Forelimb muscle (tissue), 1 donor: ENCODE measurements around the gene MLPH. TPM values are rescaled to one million over a fixed set of nuclear protein-coding genes. Genes with fewer than 3 reads are reported as not detected.
A peak's percentile ranks its signal among the peaks of the same experiment; 100 is the strongest.

Experiments used
- DNase-seq: peaks from one replicate; pipeline ENCODE4 v3.0.0-alpha.2; 2013; ENCODE audit warnings: low read depth
- polyA plus RNA-seq: library from polyadenylated mRNA; unstranded; fragments of 120-200 nt; gene quantifications from one replicate; pipeline ENCODE4 v1.2.1, GENCODE V29; 2013; ENCODE audit not compliant: insufficient read length

Gene MLPH
- polyA plus RNA-seq, 1 donor: 1.0 TPM

DNA sequence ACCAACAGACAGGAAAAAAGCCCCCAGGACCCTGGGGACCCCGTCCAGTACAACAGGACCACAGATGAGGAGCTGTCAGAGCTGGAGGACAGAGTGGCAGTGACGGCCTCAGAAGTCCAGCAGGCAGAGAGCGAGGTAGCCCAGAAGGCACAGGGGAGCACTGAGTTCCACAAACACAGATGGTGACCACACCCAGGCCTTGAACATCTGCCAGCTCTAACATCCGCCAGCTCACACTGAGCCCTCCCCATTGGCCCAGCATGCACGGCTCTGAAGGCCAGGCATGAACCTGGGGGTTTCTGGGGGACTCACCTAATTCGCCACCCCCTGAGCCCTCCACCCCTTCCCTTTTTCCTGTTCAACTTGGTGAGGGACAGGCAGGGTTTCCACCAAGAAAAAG lies 53.8 kb downstream of the MLPH start:
- peak; percentile 50 for DNase-seq

DNA sequence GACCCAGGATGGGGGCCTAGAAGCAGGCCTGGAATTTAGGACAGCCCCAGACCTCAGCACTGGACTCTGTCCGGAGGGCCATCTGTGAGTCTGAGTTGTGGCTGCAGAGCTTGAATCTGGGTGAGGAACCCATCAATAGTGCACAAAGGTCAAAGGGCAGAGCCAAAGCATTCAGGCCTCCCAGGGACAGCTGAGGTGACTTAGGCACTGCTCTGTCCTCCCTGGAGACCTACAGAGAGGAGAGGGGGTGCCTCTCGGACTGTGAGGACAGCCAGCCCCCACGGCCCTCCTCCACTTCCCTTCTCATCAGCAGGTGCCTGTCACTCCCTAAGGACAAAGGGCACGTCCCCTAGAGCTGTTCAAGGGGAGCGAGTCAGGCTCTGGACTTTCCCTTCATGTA lies 54.2 kb downstream of the MLPH start:
- DNase-seq: no peak

DNA sequence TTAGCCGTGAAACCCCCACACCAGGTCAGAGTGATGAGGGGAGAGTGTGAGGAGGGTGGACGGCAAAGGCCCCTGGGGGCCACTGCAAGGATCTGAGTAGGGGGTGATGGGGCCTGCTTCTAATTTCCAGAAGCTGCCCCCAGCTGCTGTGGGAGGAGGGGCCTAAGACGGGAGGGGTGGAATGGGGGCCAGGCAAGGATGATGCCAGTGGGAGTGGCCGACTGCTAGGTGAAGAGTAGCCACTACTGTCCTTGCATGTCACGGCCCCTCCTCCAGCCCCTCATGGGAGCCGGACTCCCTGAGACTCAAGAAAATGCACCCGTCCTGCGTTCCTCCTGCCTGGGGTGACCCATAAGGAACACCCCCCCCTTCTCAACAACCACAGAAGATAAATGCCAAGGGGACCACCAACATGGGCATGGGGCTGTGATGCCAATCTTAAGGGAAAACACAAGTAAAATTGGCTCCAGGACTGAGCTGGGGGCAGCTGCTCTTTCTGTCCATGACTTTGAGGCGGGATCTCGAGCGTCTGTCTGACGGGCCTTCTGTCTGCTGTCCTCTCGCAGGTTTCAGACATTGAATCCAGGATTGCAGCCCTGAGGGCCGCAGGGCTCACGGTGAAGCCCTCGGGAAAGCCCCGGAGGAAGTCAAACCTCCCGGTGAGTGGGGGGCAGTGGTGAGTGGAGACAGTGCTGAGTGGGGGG lies 55.1 kb downstream of the MLPH start:
- DNase-seq: no peak

DNA sequence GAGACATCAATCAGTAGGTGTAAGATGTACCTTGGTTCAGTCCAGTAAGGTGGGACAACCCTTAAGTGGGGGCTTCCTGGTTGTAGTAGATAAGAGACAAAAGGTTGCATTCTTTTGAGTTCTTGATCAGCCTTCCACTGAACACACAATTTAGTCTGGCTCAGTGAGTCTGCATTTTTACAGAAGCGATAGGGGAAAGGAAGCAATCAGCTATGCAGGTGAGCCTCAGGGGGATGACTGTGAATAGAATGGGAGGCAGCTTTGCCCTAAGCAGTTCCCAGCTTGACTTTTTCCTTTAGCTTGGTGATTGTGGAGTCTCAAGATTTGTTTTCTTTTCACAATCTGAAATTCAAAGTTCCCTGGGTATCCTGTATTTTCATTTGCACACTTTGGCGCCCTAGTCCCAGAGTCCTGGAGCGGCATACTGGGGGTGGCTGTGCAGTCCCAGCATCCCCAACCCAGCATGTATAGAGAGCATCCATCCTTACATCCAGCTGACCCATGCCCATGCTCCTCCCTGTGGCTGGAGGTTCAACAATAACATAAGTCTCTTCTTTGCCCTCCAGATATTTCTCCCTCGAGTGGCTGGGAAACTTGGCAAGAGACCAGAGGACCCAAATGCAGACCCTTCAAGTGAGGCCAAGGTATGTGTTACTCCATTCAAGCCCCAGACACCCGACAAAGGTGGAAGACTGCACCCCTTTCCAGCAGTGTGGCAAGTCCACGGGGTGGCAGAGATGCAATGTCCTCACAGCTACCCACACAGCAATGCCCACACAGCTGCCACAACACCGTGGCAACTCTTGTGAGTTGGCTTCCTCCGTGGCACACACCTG lies 59.2 kb downstream of the MLPH start:
- DNase-seq: no peak

DNA sequence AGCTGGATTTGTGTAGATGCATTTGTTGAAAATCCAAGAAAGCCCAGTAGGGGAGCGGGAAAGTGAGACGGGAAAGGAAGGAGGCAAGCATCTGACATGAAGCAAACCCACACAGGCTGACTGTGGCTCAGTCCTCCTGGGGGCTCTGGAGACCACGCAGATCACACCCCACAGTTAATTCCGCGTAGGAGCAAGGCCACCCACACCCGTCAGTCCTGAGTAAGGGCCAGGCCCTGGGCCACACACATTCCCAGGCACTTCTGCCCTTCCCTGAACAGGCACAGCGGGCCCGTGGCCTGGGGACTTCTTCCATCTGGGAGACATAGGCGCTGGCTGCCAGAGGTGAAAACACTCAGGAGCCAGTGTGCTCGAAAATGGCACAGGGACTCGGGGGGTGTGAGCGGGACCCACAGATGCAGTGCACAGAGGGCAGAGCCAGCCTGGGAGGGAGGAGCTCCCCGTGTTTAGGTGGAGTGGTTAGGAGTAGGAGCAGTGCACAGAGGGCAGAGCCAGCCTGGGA lies 59.9 kb downstream of the MLPH start:
- no peak for DNase-seq

DNA sequence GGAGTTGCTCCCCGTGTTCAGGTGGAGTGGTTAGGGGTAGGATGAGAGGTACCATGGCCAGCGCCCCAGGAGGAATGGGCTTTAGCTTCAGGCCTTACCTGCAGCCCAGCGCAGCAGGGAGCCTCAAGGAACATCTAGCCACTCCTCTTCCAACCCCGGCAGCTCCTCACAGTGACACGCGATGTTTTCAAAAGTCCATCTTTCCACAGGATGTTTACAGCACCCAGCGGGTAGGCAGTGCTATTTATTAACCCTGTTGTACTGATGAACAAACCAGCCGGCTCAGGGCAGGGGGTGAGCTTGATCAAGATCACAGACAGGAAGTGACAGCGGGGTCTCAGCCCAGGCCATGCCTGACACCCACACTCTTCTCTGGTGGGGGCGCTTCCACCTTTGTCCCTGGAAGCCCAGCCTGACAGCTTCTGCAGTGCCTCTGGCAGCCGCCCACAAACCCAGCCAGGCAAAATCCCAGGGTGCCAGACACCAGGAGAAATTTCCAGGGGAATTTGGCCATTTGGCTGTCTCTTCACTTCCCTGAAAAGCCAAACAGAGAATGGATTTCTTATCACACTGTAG lies 60.9 kb downstream of the MLPH start:
- no peak for DNase-seq

DNA sequence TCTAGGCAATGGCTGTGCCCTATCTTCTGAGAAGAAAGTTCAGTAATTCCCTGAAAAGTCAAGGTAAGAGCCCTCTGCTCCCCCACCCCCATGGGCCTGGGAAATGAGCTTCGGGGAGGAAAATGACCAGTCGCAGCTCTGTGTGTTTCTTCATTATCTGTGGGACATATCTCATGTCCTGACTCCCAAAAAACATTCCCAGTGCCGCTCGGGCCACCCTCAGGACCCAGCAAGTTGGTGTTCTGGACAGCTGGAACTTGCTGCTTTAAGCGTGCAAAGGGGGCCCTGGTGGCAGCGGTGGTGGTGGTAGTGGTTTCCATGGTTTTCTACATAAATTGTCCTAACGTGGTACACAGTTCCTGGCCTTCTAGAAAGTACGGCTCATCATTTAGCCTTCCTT lies 62.2 kb downstream of the MLPH start:
- no peak for DNase-seq

DNA sequence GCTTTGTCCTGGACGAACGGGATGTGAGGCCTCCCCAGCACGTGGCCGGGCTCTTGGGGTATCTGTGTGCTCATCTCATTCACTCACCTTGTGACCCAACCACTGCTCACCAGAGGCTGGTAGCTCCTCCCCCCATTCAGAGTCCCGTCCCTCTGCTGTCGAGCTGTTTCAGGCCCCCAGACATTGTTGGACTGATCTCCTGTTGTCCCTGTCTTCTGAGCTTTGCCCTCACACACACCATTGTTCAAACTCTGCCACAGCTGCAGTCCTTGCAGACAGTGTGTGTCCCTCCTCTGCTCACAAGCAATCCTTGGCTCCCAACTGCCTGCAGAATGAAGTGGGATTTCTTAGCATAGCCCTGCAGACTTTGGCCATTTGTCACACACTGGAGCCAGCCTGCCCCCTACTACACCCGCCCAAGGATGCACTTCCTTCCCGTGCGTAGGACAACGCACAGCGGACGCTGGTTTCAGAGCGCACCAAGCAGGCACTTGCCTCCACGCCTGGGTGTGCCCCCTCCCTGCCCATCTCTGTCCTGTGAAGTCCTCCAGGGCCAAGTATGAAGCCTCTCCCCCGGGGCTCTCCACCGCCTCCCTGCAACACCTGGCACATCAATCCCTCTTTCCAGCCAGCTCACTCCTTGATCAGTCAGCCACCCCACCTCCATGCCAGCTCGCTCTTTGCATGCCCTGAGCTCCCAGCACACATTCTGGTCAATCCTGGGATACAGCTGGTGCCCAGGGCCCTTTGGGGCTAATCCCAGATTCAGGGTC lies 62.8 kb downstream of the MLPH start:
- DNase-seq: no peak

DNA sequence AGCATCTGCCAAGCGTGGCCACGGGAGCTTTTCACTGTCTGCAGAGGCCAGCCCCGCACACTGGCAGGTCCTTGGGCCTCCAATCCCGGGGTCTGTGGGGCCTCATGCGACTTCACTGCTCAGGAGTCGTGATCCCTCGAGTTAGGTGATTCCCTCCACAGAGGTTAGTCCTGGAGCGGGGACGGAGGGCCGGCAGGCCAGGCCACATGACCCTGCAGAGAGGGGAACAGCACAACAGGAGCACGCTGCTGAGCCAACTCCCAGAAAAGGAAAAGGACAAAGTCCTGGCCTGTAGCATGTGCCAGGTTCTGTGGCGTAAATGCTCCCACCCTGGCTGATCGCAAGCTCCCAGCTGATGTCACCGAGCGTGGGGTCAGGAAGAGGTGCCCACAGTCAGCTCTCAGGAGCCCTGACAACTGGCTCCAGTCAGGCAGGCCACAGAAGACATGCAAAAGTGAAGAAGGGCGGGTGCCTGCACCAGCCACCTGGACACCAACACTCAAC lies 64.1 kb downstream of the MLPH start:
- DNase-seq: no peak

DNA sequence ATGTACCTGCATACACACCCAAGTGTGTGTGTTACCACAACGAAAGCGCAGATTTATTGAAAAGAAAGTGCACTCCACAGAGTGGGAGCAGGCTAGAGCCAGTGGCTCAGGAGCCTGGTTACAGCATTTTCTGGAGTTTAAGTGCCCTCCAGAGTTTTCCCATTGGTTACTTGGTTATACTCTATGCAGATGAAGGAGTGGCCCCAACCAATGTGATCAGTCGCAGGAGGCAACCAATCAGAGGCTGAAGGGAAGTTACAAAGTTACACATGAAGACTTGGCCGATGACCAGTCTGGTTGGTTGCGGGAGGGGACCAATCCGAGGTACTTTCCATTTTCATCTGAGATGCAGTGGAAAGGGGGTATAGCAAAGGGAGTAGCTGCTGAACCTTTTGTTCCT lies 65.9 kb downstream of the MLPH start:
- no peak for DNase-seq

DNA sequence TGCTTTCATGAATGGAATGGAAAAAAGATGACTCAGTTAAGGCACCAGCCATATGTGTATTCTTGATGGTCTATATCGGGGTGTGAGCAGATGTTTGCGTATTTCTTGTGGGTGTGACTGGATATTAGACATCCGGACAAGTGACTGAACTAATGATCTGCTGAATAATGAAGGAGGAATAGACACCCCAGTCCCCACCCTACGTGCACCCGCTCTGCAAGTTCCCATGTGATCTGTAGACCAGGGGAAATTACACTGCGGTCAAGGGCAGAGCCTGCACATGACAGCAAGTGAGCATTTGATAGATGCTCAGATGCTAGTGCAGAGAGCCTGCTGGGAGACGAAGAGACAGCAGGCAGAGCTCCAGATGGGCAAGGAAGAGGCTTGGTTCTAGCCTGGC lies 66.9 kb downstream of the MLPH start:
- no peak for DNase-seq

DNA sequence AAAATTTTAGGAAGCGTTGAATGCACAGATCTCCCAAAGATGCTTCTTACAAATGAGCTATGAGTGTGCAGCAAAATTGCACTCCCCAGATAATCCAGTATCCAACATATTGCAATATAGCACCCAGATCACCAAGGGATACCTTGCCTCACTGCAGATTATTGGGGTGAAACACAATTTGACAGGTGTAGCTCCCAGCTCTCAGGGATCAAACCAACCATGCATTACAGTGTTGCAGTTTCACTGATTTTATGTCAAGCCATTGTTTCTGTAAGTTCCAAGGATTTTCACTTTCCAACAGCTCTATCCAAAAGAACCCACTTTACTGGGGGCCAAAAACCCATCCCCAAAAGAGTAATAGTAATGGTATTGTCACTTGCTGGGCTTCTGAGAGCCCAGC lies 68.5 kb downstream of the MLPH start:
- no peak for DNase-seq

DNA sequence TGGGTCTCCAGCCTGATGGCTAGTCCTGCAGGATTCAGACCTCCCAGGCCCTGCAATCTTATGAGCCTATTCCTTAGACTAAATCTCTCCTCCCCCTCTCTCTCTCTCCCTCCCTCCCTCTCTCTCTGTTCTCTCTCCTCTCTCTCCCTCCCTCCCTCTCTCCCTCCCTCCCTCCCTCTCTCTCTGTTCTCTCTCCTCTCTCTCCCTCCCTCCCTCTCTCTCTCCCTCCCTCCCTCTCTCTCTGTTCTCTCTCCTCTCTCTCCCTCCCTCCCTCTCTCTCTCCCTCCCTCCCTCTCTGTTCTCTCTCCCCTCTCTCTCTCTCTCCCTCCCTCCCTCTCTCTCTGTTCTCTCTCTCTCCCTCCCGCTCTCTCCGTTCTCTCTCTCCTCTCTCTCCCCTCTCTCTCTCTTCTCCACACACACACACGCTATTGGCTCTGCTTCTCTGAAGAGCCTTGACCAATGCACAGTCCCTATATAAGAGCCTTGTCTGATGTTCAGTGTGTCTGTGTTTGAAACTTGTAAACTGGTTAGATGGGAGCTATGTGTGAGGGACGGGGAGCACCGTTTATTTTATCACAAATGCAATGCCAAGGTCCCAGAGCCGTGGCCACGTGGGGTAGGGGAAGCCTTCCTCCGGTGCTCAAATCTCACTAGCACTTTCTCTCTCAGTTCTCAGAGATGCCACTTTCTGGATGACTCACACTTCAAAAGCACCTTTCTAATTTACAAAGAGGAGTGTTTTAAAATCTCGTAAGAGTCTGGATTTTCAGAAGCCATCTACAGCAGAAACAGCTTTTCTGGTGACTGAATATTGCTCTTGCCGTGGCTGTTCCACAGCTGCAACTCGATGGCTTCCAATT lies 70.0 kb downstream of the MLPH start:
- no peak for DNase-seq

DNA sequence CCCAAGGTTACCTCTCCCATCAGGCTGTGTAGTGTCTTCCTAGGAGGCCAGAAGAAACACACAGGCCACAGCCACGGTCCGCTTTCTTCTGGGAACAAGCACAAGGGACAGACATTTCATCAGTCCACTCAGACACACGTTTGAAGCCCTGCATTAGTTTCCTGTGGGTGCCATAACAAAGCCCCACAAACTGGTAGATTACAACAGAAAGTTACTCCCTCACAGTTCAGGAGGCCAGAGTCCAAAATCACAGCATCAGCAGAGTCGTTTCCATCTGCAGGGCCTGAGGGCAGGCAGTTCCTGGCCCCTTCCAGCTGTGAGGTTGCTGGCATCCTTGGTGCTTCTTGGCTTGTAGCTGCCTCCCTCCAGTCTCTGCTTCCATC lies 70.6 kb downstream of the MLPH start:
- DNase-seq: no peak

DNA sequence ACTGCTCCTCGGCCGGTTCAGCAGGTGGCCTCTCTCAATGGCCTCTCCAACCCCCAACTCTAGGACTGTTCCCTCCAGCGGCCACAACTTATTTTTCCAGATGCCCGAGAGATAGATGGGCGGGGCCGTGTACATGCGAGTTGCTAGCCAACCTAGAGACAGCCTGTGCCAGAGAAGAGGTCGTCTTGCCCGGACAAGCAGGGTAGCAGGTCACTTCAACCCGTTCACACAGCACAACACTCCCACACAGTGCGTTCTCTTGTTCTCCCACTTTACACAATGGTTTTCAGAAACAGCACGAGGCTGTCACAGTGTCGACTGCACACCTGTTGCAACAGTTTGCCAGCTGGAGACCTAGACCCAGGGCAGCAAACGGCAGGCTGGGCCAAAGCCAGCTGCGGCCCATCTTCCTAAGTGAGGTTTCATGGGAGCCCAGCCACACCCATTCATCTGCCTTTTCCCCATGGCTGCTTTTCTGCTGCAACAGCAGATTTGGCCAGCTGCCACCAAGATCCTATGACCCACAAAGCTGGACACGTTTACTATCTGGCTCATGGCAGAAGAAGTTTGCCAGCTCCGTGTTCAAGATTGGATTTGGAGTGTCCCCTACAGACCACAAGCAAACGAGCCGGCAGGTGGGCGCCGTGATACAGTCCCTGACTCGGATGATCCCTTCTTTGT lies 72.0 kb downstream of the MLPH start:
- no peak for DNase-seq

DNA sequence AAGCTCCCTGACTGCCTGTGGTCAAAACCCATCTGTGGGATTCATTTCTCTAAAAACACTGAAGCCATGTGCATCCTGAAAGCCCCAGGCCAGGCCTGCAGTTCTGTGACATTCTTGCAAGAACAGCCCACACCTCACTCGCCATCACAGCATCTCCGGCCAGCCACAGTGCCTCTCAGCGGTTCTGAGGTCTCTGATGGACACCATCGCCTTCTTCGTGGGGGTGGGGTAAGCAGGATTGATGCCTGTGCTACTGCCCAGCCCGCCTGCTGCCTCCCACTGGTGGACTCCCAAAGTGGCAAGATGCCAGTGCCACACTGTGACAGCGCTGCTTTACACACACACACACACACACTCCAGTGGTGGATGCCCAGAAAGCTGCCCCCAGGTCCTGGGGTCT lies 74.2 kb downstream of the MLPH start:
- DNase-seq: no peak

DNA sequence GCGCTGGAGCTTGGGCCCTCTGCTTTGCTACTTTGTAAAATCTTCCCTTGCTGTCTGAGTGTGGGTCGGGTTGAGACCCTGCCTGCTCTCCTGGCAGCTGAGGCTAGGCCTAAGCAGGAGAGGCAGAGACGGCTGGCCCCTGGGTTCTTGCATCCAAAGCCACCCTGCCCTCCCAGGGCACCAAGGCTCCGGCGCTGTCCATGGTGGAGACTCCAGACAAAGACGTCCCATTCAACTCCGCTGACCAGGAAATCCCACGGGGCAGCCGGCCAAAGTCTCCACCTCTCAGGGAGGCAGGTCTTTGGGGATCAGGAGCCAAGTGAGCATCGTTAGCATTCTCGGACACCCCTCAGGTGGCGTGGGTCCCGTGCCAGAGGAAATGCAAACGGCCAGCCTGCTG lies 76.8 kb downstream of the MLPH start:
- no peak for DNase-seq

DNA sequence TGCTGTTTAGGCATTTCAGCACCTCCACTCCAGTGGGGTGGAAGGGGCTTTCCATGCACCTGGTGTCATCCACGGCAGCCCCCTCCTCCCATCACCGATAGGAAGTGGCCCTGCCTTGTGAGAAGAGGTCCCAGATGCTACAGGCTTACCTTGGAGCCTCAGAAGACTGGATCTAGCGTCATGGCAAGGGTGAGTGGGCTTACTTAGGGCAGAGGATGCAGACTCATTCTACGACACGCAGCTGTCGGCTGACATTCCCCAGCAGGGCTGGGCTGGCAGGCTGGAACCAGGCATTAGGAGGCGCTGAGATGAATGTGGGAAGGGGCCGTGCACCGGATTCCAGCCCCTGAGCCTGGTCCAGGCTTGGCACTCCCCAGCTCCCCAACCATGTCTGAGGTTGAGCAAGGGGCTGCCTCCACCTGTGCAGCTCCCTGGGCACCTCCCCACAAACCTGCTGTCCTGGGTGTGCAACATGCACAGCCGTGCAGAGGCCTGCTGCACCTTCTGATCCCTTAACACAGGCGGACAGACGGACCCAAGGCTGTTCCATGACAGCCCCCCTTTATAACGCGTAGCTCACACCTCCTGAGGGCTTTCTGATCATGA lies 77.6 kb downstream of the MLPH start:
- DNase-seq: no peak

DNA sequence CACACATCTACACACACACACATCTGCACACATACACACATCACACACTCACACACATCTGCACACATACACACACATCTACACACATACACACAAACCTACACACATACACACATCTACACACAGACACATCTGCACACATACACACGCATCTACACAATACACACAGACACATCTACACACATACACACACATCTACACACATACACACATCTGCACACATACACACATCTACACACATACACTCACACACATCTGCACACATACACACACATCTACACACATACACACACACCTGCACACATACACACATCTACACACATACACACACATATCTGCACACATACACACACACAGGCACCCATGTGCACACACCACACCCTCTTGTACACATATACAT lies 78.9 kb downstream of the MLPH start:
- no peak for DNase-seq
